ENCODE measurements around the gene USP7.

DNA sequence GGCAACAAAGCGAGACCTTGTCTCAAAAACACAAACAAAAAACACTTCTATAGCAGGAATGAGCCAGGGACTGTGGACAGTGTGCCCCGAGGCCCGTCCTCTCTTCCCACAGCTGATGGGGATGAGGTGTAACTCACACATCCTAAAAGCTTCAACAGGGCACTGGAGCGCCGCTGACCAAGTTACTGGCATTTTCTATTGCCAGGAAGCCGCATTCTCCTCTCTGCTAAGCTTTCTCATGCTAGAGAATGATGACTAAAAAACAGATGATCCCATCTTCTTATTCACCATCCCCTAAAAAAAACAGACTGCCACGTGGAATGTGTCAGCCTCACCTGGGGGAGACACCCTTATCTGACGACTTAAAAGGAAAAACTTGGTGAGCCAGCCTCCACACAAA lies 111.2 kb downstream of the USP7 start:
- TF ChIP-seq, protein P1, sequence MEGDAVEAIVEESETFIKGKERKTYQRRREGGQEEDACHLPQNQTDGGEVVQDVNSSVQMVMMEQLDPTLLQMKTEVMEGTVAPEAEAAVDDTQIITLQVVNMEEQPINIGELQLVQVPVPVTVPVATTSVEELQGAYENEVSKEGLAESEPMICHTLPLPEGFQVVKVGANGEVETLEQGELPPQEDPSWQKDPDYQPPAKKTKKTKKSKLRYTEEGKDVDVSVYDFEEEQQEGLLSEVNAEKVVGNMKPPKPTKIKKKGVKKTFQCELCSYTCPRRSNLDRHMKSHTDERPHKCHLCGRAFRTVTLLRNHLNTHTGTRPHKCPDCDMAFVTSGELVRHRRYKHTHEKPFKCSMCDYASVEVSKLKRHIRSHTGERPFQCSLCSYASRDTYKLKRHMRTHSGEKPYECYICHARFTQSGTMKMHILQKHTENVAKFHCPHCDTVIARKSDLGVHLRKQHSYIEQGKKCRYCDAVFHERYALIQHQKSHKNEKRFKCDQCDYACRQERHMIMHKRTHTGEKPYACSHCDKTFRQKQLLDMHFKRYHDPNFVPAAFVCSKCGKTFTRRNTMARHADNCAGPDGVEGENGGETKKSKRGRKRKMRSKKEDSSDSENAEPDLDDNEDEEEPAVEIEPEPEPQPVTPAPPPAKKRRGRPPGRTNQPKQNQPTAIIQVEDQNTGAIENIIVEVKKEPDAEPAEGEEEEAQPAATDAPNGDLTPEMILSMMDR (IDR thresholded peaks at IDR 0.05) = no peak
- no peak for TF ChIP-seq POLR2A (IDR thresholded peaks at IDR 0.05)

All from testis (tissue), 2 donors.